HL-60 (cell line): ENCODE measurements around the gene AKAP14.
A peak's percentile ranks its signal among the peaks of the same experiment; 100 is the strongest.

Experiments used
- DNase-seq, 2 experiments: peaks; one replicate each; pipeline ENCODE4 v3.0.0-alpha.2; 2010 to 2020; ENCODE audit warnings: low read depth in 1 of 2, low spot score in 1 of 2
- H3K27ac ChIP-seq: fragments of 250-450 bp; sonication (Bioruptor Pico); replicated peaks from 2 replicates; pipeline ENCODE4 v1.5.1; 2020; ENCODE audit warnings: mild to moderate bottlenecking, moderate library complexity
- H3K27me3 ChIP-seq: fragments of 250-450 bp; sonication (Bioruptor Pico); 2 replicates; pipeline ENCODE4 v1.5.1; 2021; ENCODE audit warnings: mild to moderate bottlenecking, moderate library complexity; ENCODE audit not compliant: insufficient read depth, poor library complexity, severe bottlenecking
- H3K4me3 ChIP-seq: replicated peaks from 2 replicates; pipeline ENCODE4 v1.5.1; 2011; ENCODE audit warnings: mild to moderate bottlenecking, control low read depth, low read length; ENCODE audit not compliant: insufficient read depth
- GABPA ChIP-seq: IDR thresholded peaks from 2 replicates; pipeline ENCODE4 v1.6.1; 2012; ENCODE audit warnings: low read depth
- POLR2AphosphoS5 ChIP-seq: IDR thresholded peaks from 2 replicates; pipeline ENCODE4 v1.6.1; 2012; ENCODE audit warnings: low read depth
- REST ChIP-seq: IDR thresholded peaks from 2 replicates; pipeline ENCODE4 v1.6.1; 2012; ENCODE audit warnings: low read depth; ENCODE audit not compliant: insufficient replicate concordance
- SPI1 ChIP-seq: IDR thresholded peaks from 2 replicates; pipeline ENCODE4 v1.6.1; 2012; ENCODE audit warnings: low read depth, mild to moderate bottlenecking, borderline replicate concordance
- TF ChIP-seq, protein P1 (sequence below): IDR thresholded peaks from one replicate; pipeline ENCODE4 v1.5.1; 2011; ENCODE audit warnings: low read length, control low read depth, inconsistent platforms; ENCODE audit not compliant: insufficient read depth

AKAP14 gene

GRCh38 chrX:119878740-119879139 lies 17.0 kb upstream of the AKAP14 start:
- no peaks in the 10 kb centered on the region for H3K27me3 ChIP-seq
- no peak overlapping the region for H3K4me3 ChIP-seq
- H3K27ac ChIP-seq = no peak overlapping the region
- TF ChIP-seq REST (no peak), POLR2AphosphoS5 (no peak), GABPA (no peak), SPI1 (no peak)
- TF ChIP-seq, protein P1, sequence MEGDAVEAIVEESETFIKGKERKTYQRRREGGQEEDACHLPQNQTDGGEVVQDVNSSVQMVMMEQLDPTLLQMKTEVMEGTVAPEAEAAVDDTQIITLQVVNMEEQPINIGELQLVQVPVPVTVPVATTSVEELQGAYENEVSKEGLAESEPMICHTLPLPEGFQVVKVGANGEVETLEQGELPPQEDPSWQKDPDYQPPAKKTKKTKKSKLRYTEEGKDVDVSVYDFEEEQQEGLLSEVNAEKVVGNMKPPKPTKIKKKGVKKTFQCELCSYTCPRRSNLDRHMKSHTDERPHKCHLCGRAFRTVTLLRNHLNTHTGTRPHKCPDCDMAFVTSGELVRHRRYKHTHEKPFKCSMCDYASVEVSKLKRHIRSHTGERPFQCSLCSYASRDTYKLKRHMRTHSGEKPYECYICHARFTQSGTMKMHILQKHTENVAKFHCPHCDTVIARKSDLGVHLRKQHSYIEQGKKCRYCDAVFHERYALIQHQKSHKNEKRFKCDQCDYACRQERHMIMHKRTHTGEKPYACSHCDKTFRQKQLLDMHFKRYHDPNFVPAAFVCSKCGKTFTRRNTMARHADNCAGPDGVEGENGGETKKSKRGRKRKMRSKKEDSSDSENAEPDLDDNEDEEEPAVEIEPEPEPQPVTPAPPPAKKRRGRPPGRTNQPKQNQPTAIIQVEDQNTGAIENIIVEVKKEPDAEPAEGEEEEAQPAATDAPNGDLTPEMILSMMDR = no peak
- no peak for DNase-seq

DNA sequence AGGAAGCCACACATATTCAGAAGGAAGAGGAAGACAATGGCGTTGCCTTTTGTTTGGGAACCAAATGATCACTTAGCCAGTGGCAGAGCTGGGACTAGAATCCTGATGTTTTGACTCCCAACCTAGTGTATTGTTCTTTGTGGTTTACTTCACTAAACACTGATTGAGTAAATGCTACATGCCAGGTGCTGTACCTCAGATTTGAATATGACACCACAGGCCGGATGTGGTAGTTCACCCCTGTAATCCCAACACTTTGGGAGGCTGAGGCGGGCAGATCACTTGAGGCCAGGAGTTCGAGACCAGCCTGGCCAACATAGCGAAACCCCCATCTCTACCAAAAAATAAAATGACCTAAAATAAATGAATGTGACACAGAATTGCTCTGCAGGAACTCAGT lies 15.6 kb upstream of the AKAP14 start:
- TF ChIP-seq POLR2AphosphoS5 = no peak
- peak; percentile 71; the same call in 1 of the 2 replicates for TF ChIP-seq SPI1
- DNase-seq = no peak
- no peak overlapping the region for H3K27ac ChIP-seq
- H3K4me3 ChIP-seq = no peak overlapping the region
- no peaks in the 10 kb centered on the region for H3K27me3 ChIP-seq

DNA sequence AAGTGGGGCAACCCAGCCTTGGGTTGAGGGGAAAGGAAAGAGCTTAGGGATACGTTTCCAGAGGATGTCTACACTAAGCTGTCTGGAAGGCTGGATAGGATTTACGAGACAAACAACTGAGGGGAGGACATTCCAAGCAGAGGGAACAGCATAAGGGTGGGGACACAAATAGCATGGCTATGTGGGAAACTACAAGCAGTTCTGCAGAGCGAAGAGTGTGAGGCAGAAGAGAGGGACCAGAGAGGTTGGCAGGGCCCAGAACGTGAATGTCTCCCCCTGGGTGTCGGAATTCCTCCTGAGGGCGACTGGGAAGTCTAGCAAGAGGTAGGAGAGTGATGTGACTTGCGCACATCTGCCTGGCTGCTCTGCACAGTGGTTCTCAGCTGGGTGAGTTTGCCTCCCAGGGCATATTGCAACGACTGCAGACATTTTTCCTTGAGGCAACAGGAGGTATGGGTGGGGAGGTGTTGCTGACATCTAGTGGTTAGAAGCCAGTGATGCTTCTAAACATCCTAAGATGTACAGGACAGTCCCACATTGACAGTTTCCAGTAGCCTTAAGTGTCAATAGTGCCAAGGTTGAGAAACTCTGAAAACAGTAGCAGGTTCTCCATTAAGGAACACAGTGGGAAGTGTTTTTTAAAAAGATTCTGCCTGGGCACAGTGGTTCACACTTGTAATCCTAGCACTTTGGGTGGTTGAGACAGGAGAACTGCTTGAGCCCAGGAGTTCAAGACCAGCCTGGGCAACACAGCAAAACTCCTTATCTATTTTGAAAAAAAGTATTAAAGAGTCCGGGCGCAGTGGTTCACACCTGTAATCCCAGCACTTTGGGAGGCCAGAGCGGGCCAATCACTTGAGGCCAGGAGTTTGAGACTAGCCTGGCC lies 14.9 kb upstream of the AKAP14 start:
- TF ChIP-seq REST (no peak), SPI1 (no peak), POLR2AphosphoS5 (no peak)
- TF ChIP-seq, protein P1 = peak; percentile 38
- no peaks in the 10 kb centered on the region for H3K27me3 ChIP-seq
- no peak overlapping the region for H3K27ac ChIP-seq
- no peak overlapping the region for H3K4me3 ChIP-seq
- peak; percentile 14 to 70 for DNase-seq

DNA sequence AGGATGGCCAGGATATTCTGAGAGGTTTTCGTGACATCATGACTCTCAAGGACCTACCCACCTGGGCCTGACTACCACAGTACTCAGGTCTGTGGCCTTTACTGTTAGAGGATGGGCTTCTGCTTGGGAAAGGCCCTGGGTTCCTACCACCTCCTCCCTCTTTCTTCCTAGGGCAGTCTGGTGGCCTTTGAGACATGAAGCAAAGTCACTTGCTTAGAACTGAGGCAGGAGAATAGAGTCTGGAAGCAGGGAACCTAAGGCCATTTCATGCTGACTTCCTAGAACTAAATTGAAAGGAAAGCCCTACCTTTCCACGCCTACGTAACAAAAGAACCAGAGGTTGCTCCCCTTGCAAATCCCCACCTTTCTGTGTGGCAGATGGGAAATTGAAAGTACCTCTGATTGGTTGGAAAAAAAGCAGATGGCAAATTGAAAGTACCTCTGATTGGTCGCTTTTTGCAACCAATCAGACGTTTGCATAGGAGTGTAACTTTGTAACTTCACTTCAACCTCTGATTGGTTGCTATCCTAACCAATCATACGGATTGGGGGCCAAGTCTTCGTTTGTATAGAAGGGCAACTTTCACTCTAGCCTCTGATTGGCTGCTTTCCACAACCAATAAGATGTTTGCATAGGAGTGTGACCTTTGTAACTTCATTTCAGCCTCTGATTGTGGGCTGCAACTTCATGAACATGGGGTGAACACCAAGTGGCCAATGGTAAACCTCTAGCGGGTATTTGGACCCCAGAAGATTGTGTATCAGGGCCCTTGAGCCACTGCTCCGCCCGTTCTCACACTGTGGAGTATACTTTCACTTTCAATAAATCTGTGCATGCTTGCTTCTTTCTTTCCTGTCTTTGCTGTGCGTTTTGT lies 9.9 kb upstream of the AKAP14 start:
- Histone ChIP-seq H3K27ac (no peak overlapping the region), H3K4me3 (no peak overlapping the region), H3K27me3 (no peaks in the 10 kb centered on the region)
- TF ChIP-seq, protein P1 = no peak
- TF ChIP-seq REST (no peak), POLR2AphosphoS5 (no peak), SPI1 (no peak), GABPA (no peak)
- no peak for DNase-seq
